Adipocyte (in vitro differentiated cells): ENCODE results near the gene MRTFB.

Source experiments
- DNase-seq: peaks from one replicate; pipeline ENCODE4 v3.0.0-alpha.2; 2015; ENCODE audit warnings: low read depth
- H3K27me3 ChIP-seq: replicated peaks from 2 replicates; pipeline ENCODE4 v1.7.0; 2013; ENCODE audit warnings: mild to moderate bottlenecking, low read length, moderate library complexity; ENCODE audit not compliant: control insufficient read depth, insufficient read depth
- H3K36me3 ChIP-seq: 2 replicates; pipeline ENCODE4 v1.7.0; 2013; ENCODE audit warnings: low read length, mild to moderate bottlenecking, moderate library complexity; ENCODE audit not compliant: control insufficient read depth, insufficient read depth, severe bottlenecking
- H3K4me1 ChIP-seq: 2 replicates; pipeline ENCODE4 v1.7.0; 2013; ENCODE audit warnings: mild to moderate bottlenecking, low read length, moderate library complexity; ENCODE audit not compliant: control insufficient read depth, insufficient read depth
- H3K4me3 ChIP-seq: 2 replicates; pipeline ENCODE4 v1.7.0; 2013; ENCODE audit warnings: mild to moderate bottlenecking, low read length, moderate library complexity
- H3K9ac ChIP-seq: 2 replicates; pipeline ENCODE4 v1.7.0; 2013; ENCODE audit warnings: mild to moderate bottlenecking, low read length, moderate library complexity
- H3K9me3 ChIP-seq: 2 replicates; pipeline ENCODE4 v1.7.0; 2013; ENCODE audit warnings: mild to moderate bottlenecking, low read length, moderate library complexity; ENCODE audit not compliant: control insufficient read depth

MRTFB gene

GRCh38 chr16:14219983-14220382, 148.9 kb downstream of the MRTFB start:
- Histone ChIP-seq H3K36me3 (peaks cover 50% of the 10 kb centered on the region), H3K4me1 (no peaks in the 10 kb centered on the region), H3K9me3 (peaks cover 4% of the 10 kb centered on the region), H3K27me3 (no peaks in the 10 kb centered on the region), H3K9ac (no peak overlapping the region), H3K4me3 (no peak overlapping the region)
- no peak for DNase-seq

DNA sequence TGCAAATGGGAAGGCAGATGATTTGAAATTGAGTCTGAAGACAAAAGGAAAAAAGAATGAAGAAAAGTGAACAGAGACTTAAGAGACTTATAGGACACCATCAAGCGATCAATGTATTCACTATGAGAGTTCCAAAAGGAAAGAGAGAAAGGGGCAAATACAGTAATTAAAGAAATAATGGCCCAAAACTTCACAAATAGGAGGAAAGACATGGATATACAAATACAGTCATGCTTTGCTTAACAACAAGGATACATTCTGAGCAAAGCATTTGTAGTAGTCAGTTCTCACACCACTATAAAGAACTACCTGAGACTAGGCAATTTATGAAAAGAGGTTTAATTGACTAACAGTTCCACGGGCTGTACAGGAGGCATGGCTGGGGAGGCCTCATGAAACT, 152.5 kb downstream of the MRTFB start:
- peaks cover 4% of the 10 kb centered on the region for H3K9me3 ChIP-seq
- H3K4me1 ChIP-seq: no peaks in the 10 kb centered on the region
- no peak overlapping the region for H3K4me3 ChIP-seq
- H3K9ac ChIP-seq: no peak overlapping the region
- DNase-seq: no peak
- no peaks in the 10 kb centered on the region for H3K27me3 ChIP-seq
- H3K36me3 ChIP-seq: peaks cover 34% of the 10 kb centered on the region

GRCh38 chr16:14225457-14225856, 154.3 kb downstream of the MRTFB start:
- no peak for DNase-seq
- Histone ChIP-seq H3K4me1 (no peaks in the 10 kb centered on the region), H3K4me3 (no peak overlapping the region), H3K36me3 (peaks cover 22% of the 10 kb centered on the region), H3K9me3 (peaks cover 4% of the 10 kb centered on the region), H3K9ac (no peak overlapping the region), H3K27me3 (no peaks in the 10 kb centered on the region)

- H3K36me3 ChIP-seq: peaks cover 19% of the 10 kb centered on the region
Measured at GRCh38 chr16:14232106-14232864, 161.2 kb downstream of the MRTFB start.

DNA sequence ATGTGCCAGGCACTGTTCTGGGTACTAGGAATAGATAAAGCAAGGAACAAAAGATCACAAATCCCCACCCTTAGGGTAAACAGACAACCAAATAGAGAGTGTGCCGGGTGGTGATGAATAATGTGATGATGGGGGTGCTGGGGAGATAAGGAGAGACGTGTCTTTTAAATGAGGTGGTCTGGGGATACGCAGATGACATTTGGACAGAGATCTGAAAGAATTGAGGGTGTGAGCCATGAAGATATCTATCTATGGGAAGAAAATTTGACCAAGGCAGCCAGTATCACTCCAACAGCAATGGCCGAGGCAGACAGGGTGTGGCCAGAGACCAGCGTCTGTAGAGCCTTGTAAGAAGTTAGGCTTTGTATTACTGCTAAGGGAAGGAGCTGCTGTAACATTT, 165.3 kb downstream of the MRTFB start:
- Histone ChIP-seq H3K36me3 (peaks cover 42% of the 10 kb centered on the region), H3K9ac (no peak overlapping the region), H3K4me3 (no peak overlapping the region), H3K4me1 (peaks cover 7% of the 10 kb centered on the region), H3K27me3 (no peaks in the 10 kb centered on the region), H3K9me3 (no peaks in the 10 kb centered on the region)
- DNase-seq: no peak

More at GRCh38 chr16:14232106-14232864, 161.2 kb downstream of the MRTFB start:
- no peak overlapping the region for H3K4me3 ChIP-seq
- no peak overlapping the region for H3K9ac ChIP-seq
- no peaks in the 10 kb centered on the region for H3K27me3 ChIP-seq
- no peaks in the 10 kb centered on the region for H3K9me3 ChIP-seq
- no peak for DNase-seq
- H3K4me1 ChIP-seq: peaks cover 7% of the 10 kb centered on the region

DNA sequence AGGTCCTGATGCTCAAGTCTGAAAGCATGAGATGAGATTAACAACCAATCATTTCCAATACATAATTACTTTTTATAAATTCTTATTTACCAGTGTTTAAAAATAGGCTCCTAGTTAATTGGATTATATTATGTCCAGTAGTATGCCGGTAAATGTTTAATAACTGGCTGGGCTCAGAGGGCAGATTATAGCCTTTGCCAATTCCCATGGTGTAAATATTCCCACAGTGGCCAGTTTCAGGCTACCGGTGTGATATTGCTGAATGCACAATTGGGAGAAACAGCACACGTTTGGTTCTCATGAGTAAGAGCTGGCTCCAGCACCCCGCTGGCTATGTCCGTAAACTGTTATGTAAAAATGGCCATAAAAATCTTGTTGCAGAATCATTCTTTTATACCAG, 167.6 kb downstream of the MRTFB start:
- no peak for DNase-seq
- Histone ChIP-seq H3K4me1 (no peaks in the 10 kb centered on the region), H3K36me3 (peaks cover 49% of the 10 kb centered on the region), H3K27me3 (no peaks in the 10 kb centered on the region), H3K4me3 (no peak overlapping the region), H3K9me3 (no peaks in the 10 kb centered on the region), H3K9ac (no peak overlapping the region)

DNA sequence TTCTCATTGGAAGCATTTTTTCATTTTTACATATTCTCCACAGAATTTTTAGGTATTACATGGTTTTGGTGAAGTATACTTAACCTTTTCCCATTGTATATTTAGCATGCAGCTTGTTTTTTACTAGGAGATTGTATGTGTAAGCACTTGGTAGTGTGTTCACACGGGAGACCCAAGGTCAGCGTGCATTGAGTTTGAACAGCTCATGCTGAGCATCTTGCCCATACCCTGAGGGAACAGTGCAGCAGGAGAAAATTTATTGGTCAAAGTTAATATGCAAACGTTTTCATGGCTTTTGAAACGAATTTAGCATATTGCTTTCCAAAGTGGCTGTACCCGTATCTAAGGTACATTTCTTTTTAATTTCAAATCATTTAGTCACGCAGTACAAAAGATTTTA, 168.7 kb downstream of the MRTFB start:
- Histone ChIP-seq H3K4me1 (no peaks in the 10 kb centered on the region), H3K27me3 (no peaks in the 10 kb centered on the region), H3K36me3 (peaks cover 41% of the 10 kb centered on the region), H3K4me3 (no peak overlapping the region), H3K9ac (no peak overlapping the region), H3K9me3 (no peaks in the 10 kb centered on the region)
- DNase-seq: no peak

DNA sequence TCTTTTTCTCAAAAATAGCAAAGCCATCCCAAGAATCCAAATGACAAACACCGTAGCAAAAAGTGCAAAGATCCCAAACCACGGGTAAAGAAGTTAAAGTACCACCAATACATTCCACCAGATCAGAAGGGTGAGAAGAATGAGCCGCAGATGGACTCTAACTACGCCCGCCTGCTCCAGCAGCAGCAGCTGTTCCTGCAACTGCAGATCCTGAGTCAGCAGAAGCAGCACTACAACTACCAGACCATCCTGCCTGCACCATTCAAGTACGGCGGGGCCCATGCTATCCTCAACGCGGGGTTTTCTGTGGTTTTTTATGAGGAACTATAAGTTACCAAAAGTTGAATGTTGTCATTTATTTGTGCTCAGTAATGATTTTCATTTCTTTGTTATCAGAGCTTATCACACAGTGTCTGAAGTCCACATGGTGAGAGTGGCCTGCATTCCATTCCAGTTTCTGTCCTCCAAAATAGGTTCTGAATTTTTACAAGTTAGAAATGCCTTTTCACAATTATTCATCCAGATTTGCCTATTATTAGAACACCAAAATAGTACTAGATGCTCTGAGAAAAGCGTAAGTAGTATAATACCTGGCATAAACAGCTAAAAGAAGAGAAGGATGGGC, 169.2 kb downstream of the MRTFB start:
- Histone ChIP-seq H3K9ac (no peak overlapping the region), H3K4me3 (no peak overlapping the region), H3K9me3 (no peaks in the 10 kb centered on the region), H3K27me3 (no peaks in the 10 kb centered on the region), H3K4me1 (no peaks in the 10 kb centered on the region), H3K36me3 (peaks cover 41% of the 10 kb centered on the region)
- DNase-seq: no peak

GRCh38 chr16:14240964-14241363, 169.8 kb downstream of the MRTFB start:
- Histone ChIP-seq H3K4me3 (no peak overlapping the region), H3K36me3 (peaks cover 44% of the 10 kb centered on the region), H3K9ac (no peak overlapping the region)

DNA sequence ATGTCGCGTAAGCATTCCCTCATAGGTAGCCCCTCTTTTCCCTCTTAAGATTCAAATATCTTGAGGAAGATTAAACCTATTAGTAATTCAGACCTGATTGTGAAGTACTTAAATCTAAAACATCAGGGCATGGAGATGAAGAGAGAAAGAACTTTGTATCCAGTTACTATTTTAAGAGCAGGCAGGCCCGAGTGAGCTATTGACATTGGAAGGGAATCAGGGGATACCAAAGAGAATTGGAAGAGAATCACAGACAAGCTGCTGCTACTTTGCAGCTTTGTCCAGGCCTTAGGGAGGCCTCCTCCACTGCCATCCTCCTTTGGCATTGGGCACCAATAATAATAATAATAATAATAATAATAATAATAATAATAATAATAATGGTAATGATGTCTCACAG, 170.5 kb downstream of the MRTFB start:
- Histone ChIP-seq H3K9me3 (no peaks in the 10 kb centered on the region), H3K36me3 (peaks cover 51% of the 10 kb centered on the region), H3K27me3 (no peaks in the 10 kb centered on the region), H3K4me1 (no peaks in the 10 kb centered on the region), H3K9ac (no peak overlapping the region), H3K4me3 (no peak overlapping the region)
- peak; percentile 9 for DNase-seq

More at GRCh38 chr16:14240964-14241363, 169.8 kb downstream of the MRTFB start:
- no peak for DNase-seq
- Histone ChIP-seq H3K9me3 (no peaks in the 10 kb centered on the region), H3K27me3 (no peaks in the 10 kb centered on the region), H3K4me1 (no peaks in the 10 kb centered on the region)

GRCh38 chr16:14242769-14243168, 171.7 kb downstream of the MRTFB start:
- Histone ChIP-seq H3K4me3 (no peak overlapping the region), H3K9ac (no peak overlapping the region), H3K36me3 (peaks cover 62% of the 10 kb centered on the region), H3K9me3 (no peaks in the 10 kb centered on the region), H3K4me1 (no peaks in the 10 kb centered on the region), H3K27me3 (no peaks in the 10 kb centered on the region)
- DNase-seq: no peak
